Measurements from ENCODE around the gene CKMT1B.
"Not testable (repeated sequence)": the region's sequence is repeated elsewhere in the genome, so short reads cannot be mapped to it uniquely, and the experiment has no call there.

CKMT1B gene

GRCh38 chr15:43593328-43594190 is at the start of gene CKMT1B:
Gene CKMT1B, plus strand, starts transcription at chr15:43594027. Its CDS starts 192 bp downstream, at chr15:43594219.
- DNase-seq (ENCODE audit: low read depth), result not testable (repeated sequence)

GRCh38 chr15:43544266-43544665 is 49.6 kb upstream of the CKMT1B start:
- DNase-seq (ENCODE audit: low read depth), result no peak

DNA sequence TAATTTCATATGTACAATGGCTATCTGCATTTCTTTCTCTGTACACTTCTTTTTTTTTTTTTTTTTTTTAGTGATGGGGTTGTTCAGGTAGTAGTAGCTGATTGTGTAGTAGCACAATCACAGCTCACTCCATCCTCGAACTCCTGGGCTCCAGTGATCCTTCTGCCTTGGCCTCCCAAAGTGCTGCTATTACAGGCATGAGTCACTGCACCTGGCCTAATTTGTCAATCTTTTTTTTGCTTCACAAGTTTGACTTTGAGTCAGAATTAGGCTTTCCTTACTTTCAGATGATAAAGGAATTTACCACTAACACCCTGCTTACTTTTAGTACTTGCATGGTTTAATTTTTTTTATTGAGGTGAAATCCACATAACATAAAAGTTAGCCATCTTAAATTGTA is 48.4 kb upstream of the CKMT1B start:
- DNase-seq (ENCODE audit: low read depth), result no peak

GRCh38 chr15:43547539-43547938 is 46.3 kb upstream of the CKMT1B start:
- no peak for DNase-seq (ENCODE audit: low read depth)

DNA sequence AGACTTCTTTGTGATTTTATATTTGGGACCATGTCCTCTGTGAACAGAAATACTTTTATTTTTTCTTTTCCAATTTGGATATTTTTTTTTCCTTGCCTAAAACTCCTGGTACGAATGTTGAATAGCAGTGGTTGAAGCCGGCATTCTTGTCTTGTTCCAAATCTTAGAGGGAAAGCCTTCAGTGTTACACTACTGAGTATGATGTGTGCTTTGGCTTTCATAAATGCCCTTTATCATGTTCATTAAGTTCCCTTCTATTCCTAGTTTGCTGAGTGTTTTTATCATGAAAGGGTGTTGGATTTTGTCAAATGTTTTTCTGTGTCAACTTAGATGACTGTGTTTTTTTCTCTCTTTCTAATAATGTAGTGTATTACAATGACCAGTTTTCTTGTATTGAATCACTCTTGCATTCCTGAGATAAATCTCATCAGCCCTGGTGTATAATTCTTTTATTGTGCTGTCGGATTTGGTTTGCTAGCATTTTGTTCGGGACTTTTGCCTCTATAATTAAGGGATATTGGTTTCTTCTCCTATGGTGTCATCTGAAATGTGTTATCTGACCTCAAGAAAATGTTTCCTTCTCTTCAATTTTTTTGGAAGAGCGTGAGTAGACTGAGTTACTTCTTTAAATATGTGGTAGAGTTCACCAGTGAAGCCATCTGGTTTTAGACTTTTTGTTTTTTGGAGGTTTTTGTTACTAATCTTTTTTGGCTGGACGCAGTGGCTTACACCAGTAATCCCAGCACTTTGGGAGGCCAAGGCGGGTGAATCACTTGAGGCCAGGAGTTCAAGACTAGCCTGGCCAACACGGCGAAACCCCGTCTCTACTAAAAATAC is 43.1 kb upstream of the CKMT1B start:
- DNase-seq (ENCODE audit: low read depth), result no peak

DNA sequence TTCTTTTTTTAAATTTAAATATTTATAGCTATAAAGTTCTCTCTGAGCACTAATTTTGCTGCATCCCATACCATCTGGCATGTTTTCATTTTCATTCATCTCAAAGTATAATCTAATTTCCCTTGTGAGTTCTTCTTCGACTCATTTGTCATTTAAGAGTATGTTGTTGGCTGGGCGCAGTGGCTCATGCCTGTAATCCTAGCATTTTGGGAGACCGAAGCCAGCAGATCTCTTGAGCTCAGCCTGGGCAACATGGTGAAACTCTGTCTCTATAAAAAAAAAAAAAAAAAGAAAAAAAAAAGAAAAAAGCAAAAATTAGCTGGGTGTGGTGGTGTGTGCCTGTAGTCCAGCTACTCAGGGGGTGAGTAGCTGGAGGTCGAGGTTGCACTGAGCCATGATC is 41.6 kb upstream of the CKMT1B start:
- no peak for DNase-seq (ENCODE audit: low read depth)

- DNase-seq (ENCODE audit: low read depth), result no peak
Measured at GRCh38 chr15:43552986-43553385, 40.8 kb upstream of the CKMT1B start.

- not testable (repeated sequence) for DNase-seq (ENCODE audit: low read depth)
Measured at GRCh38 chr15:43562753-43563152, 31.1 kb upstream of the CKMT1B start.

DNA sequence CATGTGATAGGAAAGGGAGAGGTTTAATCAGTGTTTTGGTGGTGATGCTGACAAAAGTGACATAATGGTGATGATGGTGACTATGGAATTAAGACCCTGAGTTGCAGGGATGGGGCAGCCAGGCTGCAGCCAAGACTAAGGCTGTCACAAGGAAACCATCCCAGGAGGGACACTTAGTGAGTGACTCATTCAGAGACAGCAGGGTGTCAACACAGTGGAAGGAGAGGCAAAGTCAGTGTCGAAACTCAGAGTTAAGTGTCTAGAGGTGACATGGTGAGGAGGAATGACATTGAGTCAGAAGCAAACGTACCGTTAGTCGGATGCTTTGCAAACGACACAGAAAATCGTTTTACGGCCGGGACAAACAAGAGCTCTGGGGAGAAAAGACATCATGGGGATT is 30.0 kb upstream of the CKMT1B start:
- DNase-seq (ENCODE audit: low read depth), result not testable (repeated sequence)

GRCh38 chr15:43566615-43567014 is 27.2 kb upstream of the CKMT1B start:
- not testable (repeated sequence) for DNase-seq (ENCODE audit: low read depth)

DNA sequence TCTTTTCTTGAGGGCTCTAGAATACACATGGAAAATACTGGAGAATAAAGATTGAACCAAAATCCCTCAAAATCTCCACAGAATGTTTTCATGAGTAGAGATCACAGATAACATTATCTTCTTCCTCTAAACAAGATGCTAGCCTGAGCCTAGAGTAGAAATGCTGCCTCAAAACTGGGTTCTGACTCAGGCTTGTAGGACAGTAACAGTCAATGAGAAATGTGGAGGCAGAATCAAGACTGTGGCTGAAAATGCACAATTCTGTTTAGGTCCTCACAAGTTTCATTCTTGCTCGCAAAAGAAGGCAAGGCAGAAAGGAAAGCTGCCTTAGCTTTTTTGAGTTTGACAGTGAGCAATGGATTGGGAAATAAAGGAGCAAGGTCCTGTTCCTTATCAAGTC is 19.2 kb upstream of the CKMT1B start:
- DNase-seq (ENCODE audit: low read depth), result not testable (repeated sequence)

- not testable (repeated sequence) for DNase-seq (ENCODE audit: low read depth)
Measured at GRCh38 chr15:43589778-43590466, 3.9 kb upstream of the CKMT1B start, which contains the start of gene PPIP5K1. Gene PPIP5K1, minus strand, starts transcription at chr15:43590208. Its CDS starts 5,704 bp downstream, at chr15:43584504.

GRCh38 chr15:43592841-43593240 is 986 bp upstream of the CKMT1B start:
- DNase-seq (ENCODE audit: low read depth), result not testable (repeated sequence)

- not testable (repeated sequence) for DNase-seq (ENCODE audit: low read depth)
Measured at GRCh38 chr15:43599131-43599530, 5.3 kb downstream of the CKMT1B start.

GRCh38 chr15:43600200-43600599 is 6.4 kb downstream of the CKMT1B start:
- not testable (repeated sequence) for DNase-seq (ENCODE audit: low read depth)

DNA sequence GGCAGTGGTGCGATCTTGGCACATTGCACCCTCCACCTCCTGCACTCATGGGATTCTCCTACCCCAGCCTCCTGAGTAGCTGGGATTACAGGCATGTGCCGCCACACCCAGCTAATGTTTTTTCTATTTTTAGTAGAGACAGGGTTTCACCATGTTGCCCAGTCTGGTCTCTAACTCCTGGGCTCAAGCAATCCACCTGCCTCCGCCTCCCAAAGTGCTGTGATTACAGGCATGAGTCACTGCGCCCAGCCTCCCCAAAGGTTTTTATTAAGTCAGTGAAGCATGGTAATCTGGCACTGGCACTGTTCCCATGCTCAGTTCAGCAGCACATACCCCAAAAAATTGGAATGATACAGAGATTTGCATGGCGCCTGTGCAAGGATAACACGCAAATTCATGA is 8.4 kb downstream of the CKMT1B start:
- DNase-seq (ENCODE audit: low read depth), result not testable (repeated sequence)

DNA sequence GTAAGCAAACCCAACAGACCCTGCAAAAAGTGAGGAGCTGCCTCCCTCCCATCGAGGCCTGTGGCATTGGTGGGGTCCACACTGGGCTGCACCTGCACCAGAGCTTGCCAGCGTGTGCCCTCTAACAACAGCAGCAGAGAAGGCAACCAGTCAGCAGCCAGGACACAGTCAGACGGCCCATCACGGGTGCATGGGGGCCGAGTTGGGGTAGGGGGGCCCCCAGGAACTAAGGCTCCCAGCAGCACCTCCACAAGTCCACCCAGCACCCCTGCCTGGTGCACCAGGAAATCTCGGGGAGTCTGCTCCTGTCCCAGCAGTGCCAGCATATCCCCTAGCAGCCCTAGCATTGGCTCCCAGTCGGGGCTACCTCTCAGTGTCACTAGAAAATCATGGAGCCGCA is 23.9 kb downstream of the CKMT1B start:
- DNase-seq (ENCODE audit: low read depth), result not testable (repeated sequence)

DNA sequence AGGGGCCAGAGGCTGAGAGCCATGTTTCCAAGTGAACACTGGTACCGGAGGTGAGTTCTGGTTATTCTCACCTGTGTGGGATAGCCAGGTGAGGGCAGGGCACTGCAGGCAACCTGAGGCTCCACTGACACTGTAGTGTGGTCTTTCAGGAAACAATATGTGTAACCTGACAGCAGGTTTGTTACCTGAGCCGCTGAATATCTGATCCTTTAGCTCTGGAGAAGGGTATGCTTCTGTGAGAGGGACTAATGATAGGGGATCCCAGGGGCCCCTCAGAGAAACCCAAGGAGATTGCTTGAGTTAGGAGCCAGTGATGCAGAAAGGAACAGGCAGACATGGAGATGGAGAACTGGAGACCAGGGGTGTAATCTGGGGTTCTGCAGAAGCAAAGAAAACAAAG is 24.9 kb downstream of the CKMT1B start, which contains the start of gene STRC:
TSS of gene STRC (minus strand) at position 101 of the 400 bp plus-strand sequence. CDS start at position 23, 78 bp downstream.
- not testable (repeated sequence) for DNase-seq (ENCODE audit: low read depth)

DNA sequence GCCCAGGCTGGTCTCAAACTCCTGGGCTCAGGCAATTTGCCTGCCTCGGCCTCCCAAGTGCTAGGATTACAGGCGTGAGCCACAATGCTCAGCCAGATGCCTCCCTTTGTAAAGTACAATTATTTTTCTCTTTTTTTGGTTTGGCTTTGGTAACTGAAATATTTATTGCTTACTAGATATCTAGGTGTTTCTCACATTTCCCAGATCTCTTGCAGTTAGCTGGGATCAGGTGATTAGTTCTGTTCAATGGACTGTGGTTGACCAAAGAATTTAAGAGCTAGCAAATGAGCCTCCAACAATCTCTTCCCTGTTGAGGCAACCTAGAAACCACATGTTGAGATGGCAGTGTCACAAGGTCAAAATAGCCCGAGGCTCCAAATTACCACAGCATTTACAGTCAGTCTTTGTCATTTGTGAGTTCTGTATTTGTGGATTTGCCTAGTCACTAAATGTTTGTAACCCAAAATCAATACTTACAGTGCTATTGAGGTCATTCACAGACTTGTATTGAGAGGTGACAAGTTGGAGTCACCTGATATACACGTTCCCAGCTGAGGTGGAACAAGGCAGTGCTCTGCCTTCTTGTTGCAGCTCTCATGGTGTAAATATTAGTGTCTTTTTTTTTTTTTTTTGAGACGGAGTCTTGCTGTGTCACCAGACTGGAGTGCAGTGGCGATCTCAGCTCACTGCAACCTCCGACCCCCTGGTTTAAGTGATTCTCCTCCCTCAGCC is 28.4 kb downstream of the CKMT1B start:
- DNase-seq (ENCODE audit: low read depth), result not testable (repeated sequence)

DNA sequence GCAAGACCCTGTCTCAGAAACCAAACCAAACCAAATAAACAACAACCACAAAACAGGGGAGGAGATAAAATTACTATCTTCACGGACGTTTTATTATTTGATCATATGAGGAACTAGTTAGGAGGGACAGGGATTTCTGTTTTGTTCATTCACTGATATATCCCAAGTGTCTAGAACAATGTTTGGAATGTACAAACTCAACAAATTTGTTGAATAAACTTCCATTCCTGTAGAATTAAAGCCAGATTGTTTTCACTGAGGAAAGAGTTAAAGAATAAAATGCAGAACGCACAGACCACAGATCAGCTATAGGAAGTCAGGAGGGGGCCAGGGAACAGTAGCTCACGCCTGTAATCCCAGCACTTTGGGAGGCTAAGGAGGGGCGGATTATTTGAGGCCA is 31.3 kb downstream of the CKMT1B start:
- no peak for DNase-seq (ENCODE audit: low read depth)

DNA sequence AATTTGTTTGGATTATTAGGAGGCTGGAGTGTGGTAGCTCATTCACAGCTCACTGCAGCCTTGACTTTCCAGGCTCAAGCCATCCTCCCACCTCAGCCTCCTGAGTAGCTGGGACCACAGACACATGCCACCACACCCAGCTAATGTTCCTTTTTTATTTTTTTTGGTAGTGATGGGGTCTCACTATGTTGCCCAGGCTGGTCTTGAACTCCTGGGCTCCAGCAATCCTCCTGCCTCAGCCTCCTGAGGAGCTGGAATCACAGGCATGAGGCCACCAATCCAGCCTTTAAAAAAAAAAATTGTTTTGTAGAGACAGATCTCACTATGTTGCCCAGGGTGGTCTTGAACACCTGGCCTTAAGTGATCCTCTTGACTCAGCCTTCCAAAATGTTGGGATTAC is 33.1 kb downstream of the CKMT1B start:
- not testable (repeated sequence) for DNase-seq (ENCODE audit: low read depth)

Measured in stimulated activated CD8-positive, alpha-beta memory T cell treated with anti-CD3 and anti-CD28 coated beads, Interleukin-7, amount 100 ng/mL, for 24 hours (primary cell).